PC-3 (cell line): ENCODE data around the gene ALPK3. TPM values are rescaled to one million over a fixed set of nuclear protein-coding genes. Genes with fewer than 3 reads are reported as not detected.

Experiments used
- ATAC-seq: fragments of 200-7000 bp; cut with Tn5 transposase; 2 replicates; pipeline ENCODE4 v1.9.1; 2020; ENCODE audit warnings: mild to moderate bottlenecking, moderate library complexity
- BruUV-seq: library from RNA; stranded (reverse); fragments of 400-500 nt; replicated peaks from 2 replicates; lab custom pipeline; 2021; lab: Mats Ljungman, UMichigan
- CTCF ChIA-PET: fragments of 300-600 bp; sonication (Branson Sonifier 250); formaldehyde crosslinking; loops from one replicate; lab custom pipeline; 2022; ENCODE audit warnings: antibody characterized with exemption; lab: Charles Lee
- POLR2A ChIA-PET: fragments of 300-600 bp; sonication (Branson Sonifier 250); formaldehyde crosslinking; loops from one replicate; lab custom pipeline; 2022; ENCODE audit warnings: antibody characterized with exemption; ENCODE audit not compliant: unreplicated experiment; lab: Charles Lee
- DNase-seq: peaks from one replicate; pipeline ENCODE4 v3.0.0-alpha.2; 2015
- H2AFZ ChIP-seq: fragments of 300-600 bp; sonication (generic); 2 replicates; pipeline ENCODE4 v1.6.0; 2016; ENCODE audit warnings: antibody characterized with exemption, low read length
- H3F3A ChIP-seq: fragments of 300-600 bp; sonication (generic); one replicate; pipeline ENCODE4 v1.6.0; 2017; ENCODE audit warnings: antibody characterized with exemption, low read length, control low read depth, mild to moderate bottlenecking; ENCODE audit not compliant: unreplicated experiment
- H3K27ac ChIP-seq: fragments of 300-600 bp; sonication (generic); 2 replicates; pipeline ENCODE4 v1.5.1; 2016; ENCODE audit warnings: mild to moderate bottlenecking, low read length
- H3K27me3 ChIP-seq: fragments of 300-600 bp; sonication (generic); 2 replicates; pipeline ENCODE4 v1.6.1; 2016; ENCODE audit warnings: low read length, mixed read lengths
- H3K36me3 ChIP-seq: fragments of 300-600 bp; sonication (generic); 2 replicates; pipeline ENCODE4 v1.6.1; 2016; ENCODE audit warnings: low read depth, mixed run types, low read length, mixed read lengths
- H3K4me1 ChIP-seq: fragments of 300-600 bp; sonication (generic); 2 replicates; pipeline ENCODE4 v1.5.1; 2016; ENCODE audit warnings: low read length; ENCODE audit not compliant: insufficient read depth
- H3K4me2 ChIP-seq: fragments of 300-600 bp; sonication (generic); 2 replicates; pipeline ENCODE4 v1.6.0; 2016; ENCODE audit warnings: low read length
- H3K4me3 ChIP-seq: fragments of 300-600 bp; sonication (generic); 2 replicates; pipeline ENCODE4 v1.5.1; 2016; ENCODE audit warnings: mild to moderate bottlenecking, low read length, mixed read lengths
- H3K79me2 ChIP-seq: fragments of 300-600 bp; sonication (generic); 2 replicates; pipeline ENCODE4 v1.6.1; 2017; ENCODE audit warnings: low read length, mixed read lengths
- H3K9ac ChIP-seq: fragments of 300-600 bp; sonication (generic); 2 replicates; pipeline ENCODE4 v1.6.0; 2016; ENCODE audit warnings: mild to moderate bottlenecking, low read length
- H3K9me2 ChIP-seq: fragments of 300-600 bp; sonication (generic); replicated peaks from 2 replicates; pipeline ENCODE4 v1.6.1; 2016; ENCODE audit warnings: mixed run types, low read length, mixed read lengths
- H3K9me3 ChIP-seq: fragments of 300-600 bp; sonication (generic); 2 replicates; pipeline ENCODE4 v1.6.1; 2016; ENCODE audit warnings: low read length, mixed read lengths
- H4K20me1 ChIP-seq: fragments of 300-600 bp; sonication (generic); 2 replicates; pipeline ENCODE4 v1.6.1; 2016; ENCODE audit warnings: low read length, mixed read lengths
- EZH2 ChIP-seq: fragments of 300-600 bp; sonication (generic); IDR thresholded peaks from one replicate; pipeline ENCODE4 v1.6.1; 2017; ENCODE audit warnings: antibody characterized with exemption, mild to moderate bottlenecking, low read length; ENCODE audit not compliant: unreplicated experiment
- EZH2phosphoT487 ChIP-seq: fragments of 300-600 bp; sonication (generic); IDR thresholded peaks from 2 replicates; pipeline ENCODE4 v1.6.1; 2018; ENCODE audit warnings: mild to moderate bottlenecking, antibody characterized with exemption, low read length, borderline replicate concordance
- intact Hi-C: fragments of 100-400 bp; cut with micrococcal nuclease; formaldehyde crosslinking; loops from 2 replicates; pipeline ENCODE4 v1.9.0; 2023
- total RNA-seq: library from RNA; depleted of rRNA; stranded (reverse); fragments of >200 nt; gene quantifications from 2 replicates; pipeline ENCODE4 v1.2.3, GENCODE V29; 2014
- TF ChIP-seq, protein P1 (sequence below): fragments of 300-600 bp; sonication (generic); conservative IDR thresholded peaks from 2 replicates; pipeline ENCODE4 v1.5.1; 2017; ENCODE audit warnings: antibody characterized with exemption, low read depth, mild to moderate bottlenecking, low read length

The ALPK3 gene
- total RNA-seq, 1 experiment from 2014 or later, result 2.4 TPM

DNA sequence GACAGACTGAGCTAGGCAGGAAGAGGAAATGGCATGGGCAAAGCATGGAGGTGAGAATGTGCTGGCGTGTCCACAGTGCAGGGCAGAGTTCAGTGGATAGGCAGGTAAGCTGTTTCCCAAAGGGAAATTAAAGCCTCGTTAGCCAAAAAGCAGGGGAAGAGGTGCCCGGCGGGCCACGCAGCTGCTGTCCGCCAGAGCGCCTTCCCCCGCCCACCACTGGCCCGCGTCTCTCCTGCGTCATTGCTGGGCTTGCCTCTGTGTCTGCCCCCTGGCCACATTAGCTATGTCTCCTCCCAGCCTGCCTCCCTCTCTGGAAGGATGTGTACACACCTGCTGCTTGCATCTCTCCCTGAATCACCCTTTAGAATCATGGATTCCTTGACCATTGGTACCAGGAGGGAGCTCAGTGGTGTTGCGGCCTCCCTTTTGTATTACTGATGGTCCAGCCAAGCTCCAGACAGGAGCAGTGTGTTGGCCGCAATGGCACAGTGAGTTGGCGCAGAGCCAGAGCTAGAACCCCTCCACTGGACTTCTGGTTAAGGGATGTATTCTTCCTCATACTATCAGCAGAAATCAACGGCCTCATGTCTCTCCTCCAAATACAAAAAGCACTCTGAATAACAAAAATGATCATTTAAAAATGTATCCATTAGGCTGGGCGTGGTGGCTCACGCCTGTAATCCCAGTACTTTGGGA is 93.9 kb downstream of the ALPK3 start:
- no peaks in the 10 kb centered on the region for H3K36me3 ChIP-seq
- no TSS peak for BruUV-seq
- no peak overlapping the region for H2AFZ ChIP-seq
- no peaks in the 10 kb centered on the region for H3K27me3 ChIP-seq
- peaks cover 69% of the 10 kb centered on the region for H3K4me1 ChIP-seq
- H4K20me1 ChIP-seq, result no peaks in the 10 kb centered on the region
- peak overlapping the region; percentile 81 for H3K9ac ChIP-seq
- TF ChIP-seq, protein P1, sequence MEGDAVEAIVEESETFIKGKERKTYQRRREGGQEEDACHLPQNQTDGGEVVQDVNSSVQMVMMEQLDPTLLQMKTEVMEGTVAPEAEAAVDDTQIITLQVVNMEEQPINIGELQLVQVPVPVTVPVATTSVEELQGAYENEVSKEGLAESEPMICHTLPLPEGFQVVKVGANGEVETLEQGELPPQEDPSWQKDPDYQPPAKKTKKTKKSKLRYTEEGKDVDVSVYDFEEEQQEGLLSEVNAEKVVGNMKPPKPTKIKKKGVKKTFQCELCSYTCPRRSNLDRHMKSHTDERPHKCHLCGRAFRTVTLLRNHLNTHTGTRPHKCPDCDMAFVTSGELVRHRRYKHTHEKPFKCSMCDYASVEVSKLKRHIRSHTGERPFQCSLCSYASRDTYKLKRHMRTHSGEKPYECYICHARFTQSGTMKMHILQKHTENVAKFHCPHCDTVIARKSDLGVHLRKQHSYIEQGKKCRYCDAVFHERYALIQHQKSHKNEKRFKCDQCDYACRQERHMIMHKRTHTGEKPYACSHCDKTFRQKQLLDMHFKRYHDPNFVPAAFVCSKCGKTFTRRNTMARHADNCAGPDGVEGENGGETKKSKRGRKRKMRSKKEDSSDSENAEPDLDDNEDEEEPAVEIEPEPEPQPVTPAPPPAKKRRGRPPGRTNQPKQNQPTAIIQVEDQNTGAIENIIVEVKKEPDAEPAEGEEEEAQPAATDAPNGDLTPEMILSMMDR, result no peak
- TF ChIP-seq EZH2 (no peak), EZH2phosphoT487 (no peak)
- no peaks in the 10 kb centered on the region for H3K9me2 ChIP-seq
- H3K9me3 ChIP-seq, result no peaks in the 10 kb centered on the region
- peaks cover 14% of the 10 kb centered on the region for H3F3A ChIP-seq
- H3K79me2 ChIP-seq, result no peaks in the 10 kb centered on the region; the same call in 1 of the 2 replicates
- intact Hi-C loops, result no loop called here
- ATAC-seq (no peak), DNase-seq (no peak)
- ChIA-PET CTCF (no interaction called here), POLR2A (no interaction called here)
- H3K27ac ChIP-seq, result peak overlapping the region; percentile 98
- peak overlapping the region; percentile 59 for H3K4me2 ChIP-seq
- no peak overlapping the region for H3K4me3 ChIP-seq

DNA sequence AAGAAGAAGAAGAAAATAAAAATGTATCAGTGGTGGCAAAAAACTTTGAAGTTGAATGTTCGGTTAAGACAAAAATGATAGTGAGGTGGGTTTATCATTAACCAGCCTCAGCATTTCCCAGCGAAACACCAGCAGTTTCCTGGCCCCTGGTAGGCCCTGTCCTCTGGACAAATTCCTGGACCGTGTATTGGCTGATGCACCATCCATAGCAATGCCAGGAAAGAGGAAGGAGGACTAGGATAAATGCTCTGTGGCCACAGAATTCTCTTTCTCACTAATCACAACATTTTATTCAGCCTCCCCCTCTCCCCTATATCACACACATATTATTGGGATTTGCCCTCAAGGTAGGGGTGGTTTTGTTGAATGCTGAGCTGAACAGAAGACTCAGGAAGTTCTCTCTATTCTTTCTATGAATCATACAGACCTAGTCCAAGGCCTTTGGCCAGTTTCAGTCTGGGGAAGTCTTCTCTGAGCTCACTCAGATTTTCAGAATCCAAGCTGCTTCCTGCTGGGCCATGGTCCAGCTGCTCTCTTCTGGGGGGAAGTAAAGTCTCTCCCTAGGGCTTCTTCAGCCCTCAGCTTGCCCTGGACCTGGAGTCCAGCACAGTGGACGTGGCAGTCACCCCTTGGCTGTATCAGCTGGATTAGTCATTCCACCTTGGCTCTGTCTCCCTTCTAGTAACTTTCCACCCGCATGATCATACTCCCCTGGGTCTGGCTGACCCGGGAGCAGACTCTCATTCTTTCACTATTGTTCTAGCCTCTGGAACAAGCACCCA is 94.9 kb downstream of the ALPK3 start:
- Histone ChIP-seq H3K27ac (peak overlapping the region; percentile 98), H3K4me3 (peak overlapping the region; percentile 8; the same call in 1 of the 2 replicates), H3F3A (peaks cover 14% of the 10 kb centered on the region), H3K36me3 (no peaks in the 10 kb centered on the region), H3K9ac (peak overlapping the region; percentile 81), H4K20me1 (no peaks in the 10 kb centered on the region), H3K79me2 (no peaks in the 10 kb centered on the region; the same call in 1 of the 2 replicates), H3K9me3 (no peaks in the 10 kb centered on the region), H3K9me2 (no peaks in the 10 kb centered on the region), H2AFZ (peak overlapping the region; percentile 0; the same call in 1 of the 2 replicates), H3K4me2 (peak overlapping the region; percentile 59), H3K27me3 (no peaks in the 10 kb centered on the region), H3K4me1 (peaks cover 69% of the 10 kb centered on the region)
- ATAC-seq, result peak; percentile 78
- CTCF ChIA-PET, result interaction anchor here (0.9 to 1.1 kb wide), 2 partner anchors 16 to 18 kb away, joined by 3 to 5 read pairs; no protein-coding TSS in a partner anchor
- POLR2A ChIA-PET, result no interaction called here
- DNase-seq, result peak; percentile 96
- TSS peak; percentile 84 for BruUV-seq
- intact Hi-C loops, result no loop called here
- TF ChIP-seq EZH2, result no peak
- TF ChIP-seq EZH2phosphoT487, result no peak
- TF ChIP-seq, protein P1, result no peak
